Trophoblast cell (in vitro differentiated cells and primary cell): ENCODE measurements around the gene SLC41A2.

Experiments used
- DNase-seq, 2 donors: peaks; one replicate each; pipeline ENCODE4 v3.0.0-alpha.2; 2016
- H2AFZ ChIP-seq: 2 replicates; pipeline ENCODE4 v1.6.1; 2013; ENCODE audit warnings: low read length, moderate library complexity, mild to moderate bottlenecking; ENCODE audit not compliant: insufficient read depth, poor library complexity
- H2AK5ac ChIP-seq: 2 replicates; pipeline ENCODE4 v1.6.1; 2013; ENCODE audit warnings: mild to moderate bottlenecking, low read length
- H2BK120ac ChIP-seq: 2 replicates; pipeline ENCODE4 v1.6.1; 2013; ENCODE audit warnings: low read length, mild to moderate bottlenecking, moderate library complexity; ENCODE audit not compliant: insufficient read depth, poor library complexity
- H2BK12ac ChIP-seq: 2 replicates; pipeline ENCODE4 v1.6.1; 2013; ENCODE audit warnings: mild to moderate bottlenecking, low read length, moderate library complexity
- H2BK5ac ChIP-seq: 2 replicates; pipeline ENCODE4 v1.6.1; 2013; ENCODE audit warnings: low read length, low read depth, moderate library complexity, mild to moderate bottlenecking; ENCODE audit not compliant: poor library complexity
- H3K14ac ChIP-seq: 2 replicates; pipeline ENCODE4 v1.6.1; 2013; ENCODE audit warnings: mild to moderate bottlenecking, low read length
- H3K18ac ChIP-seq: 2 replicates; pipeline ENCODE4 v1.6.1; 2013; ENCODE audit warnings: mild to moderate bottlenecking, low read length
- H3K23ac ChIP-seq: 2 replicates; pipeline ENCODE4 v1.6.1; 2013; ENCODE audit warnings: low read length
- H3K27ac ChIP-seq: 2 replicates; pipeline ENCODE4 v1.5.1; 2013; ENCODE audit warnings: low read depth, mild to moderate bottlenecking, inconsistent platforms, low read length, moderate library complexity
- H3K27me3 ChIP-seq: 2 replicates; pipeline ENCODE4 v1.6.1; 2013; ENCODE audit warnings: inconsistent platforms, mild to moderate bottlenecking, low read length, moderate library complexity; ENCODE audit not compliant: insufficient read depth
- H3K36me3 ChIP-seq, 2 experiments: 1 replicate in 1 of 2; 2 replicates in 1 of 2; pipeline ENCODE4 v1.6.1; 2013; ENCODE audit warnings: low read length in 2 of 2, mild to moderate bottlenecking in 2 of 2, moderate library complexity in 1 of 2; ENCODE audit not compliant: insufficient read depth in 2 of 2, control insufficient read depth in 1 of 2
- H3K4ac ChIP-seq: 2 replicates; pipeline ENCODE4 v1.6.1; 2013; ENCODE audit warnings: low read depth, mild to moderate bottlenecking, low read length, moderate library complexity
- H3K4me1 ChIP-seq, 2 experiments: 1 replicate in 1 of 2; 2 replicates in 1 of 2; pipeline ENCODE4 v1.6.1; 2013; ENCODE audit warnings: low read length in 2 of 2, mild to moderate bottlenecking in 2 of 2, moderate library complexity in 1 of 2; ENCODE audit not compliant: insufficient read depth in 2 of 2, control insufficient read depth in 1 of 2
- H3K4me2 ChIP-seq: 2 replicates; pipeline ENCODE4 v1.6.1; 2013; ENCODE audit warnings: inconsistent platforms, mild to moderate bottlenecking, low read length, moderate library complexity
- H3K4me3 ChIP-seq: 2 replicates; pipeline ENCODE4 v1.5.1; 2013; ENCODE audit warnings: mild to moderate bottlenecking, low read depth, low read length, inconsistent platforms
- H3K79me1 ChIP-seq: one replicate; pipeline ENCODE4 v1.6.1; 2013; ENCODE audit warnings: low read length
- H3K79me2 ChIP-seq: 2 replicates; pipeline ENCODE4 v1.6.1; 2013; ENCODE audit warnings: low read length, mild to moderate bottlenecking; ENCODE audit not compliant: control insufficient read depth, insufficient read depth, poor library complexity
- H3K9ac ChIP-seq: 2 replicates; pipeline ENCODE4 v1.6.1; 2013; ENCODE audit warnings: mild to moderate bottlenecking, low read length
- H3K9me3 ChIP-seq: 2 replicates; pipeline ENCODE4 v1.6.1; 2013; ENCODE audit warnings: low read depth, mild to moderate bottlenecking, control low read depth, inconsistent platforms, low read length; ENCODE audit not compliant: insufficient read depth
- H4K12ac ChIP-seq: 2 replicates; pipeline ENCODE4 v1.6.1; 2013; ENCODE audit warnings: low read depth, mild to moderate bottlenecking, low read length, moderate library complexity
- H4K8ac ChIP-seq: 2 replicates; pipeline ENCODE4 v1.6.1; 2013; ENCODE audit warnings: low read depth, mild to moderate bottlenecking, low read length, moderate library complexity
- H4K91ac ChIP-seq: one replicate; pipeline ENCODE4 v1.6.1; 2013; ENCODE audit warnings: low read depth, mild to moderate bottlenecking, low read length, moderate library complexity
- WGBS: extraction: QIAGEN DNeasy Blood & Tissue Kit; methylation state at CpG from one replicate; pipeline ENCODE4 v1.1.7; 2013; ENCODE audit warnings: missing lambda C conversion rate; ENCODE audit not compliant: insufficient read length, insufficient coverage; ENCODE audit errors: extremely low coverage; 5-methylcytosine and 5-hydroxymethylcytosine counted together

Gene SLC41A2

DNA sequence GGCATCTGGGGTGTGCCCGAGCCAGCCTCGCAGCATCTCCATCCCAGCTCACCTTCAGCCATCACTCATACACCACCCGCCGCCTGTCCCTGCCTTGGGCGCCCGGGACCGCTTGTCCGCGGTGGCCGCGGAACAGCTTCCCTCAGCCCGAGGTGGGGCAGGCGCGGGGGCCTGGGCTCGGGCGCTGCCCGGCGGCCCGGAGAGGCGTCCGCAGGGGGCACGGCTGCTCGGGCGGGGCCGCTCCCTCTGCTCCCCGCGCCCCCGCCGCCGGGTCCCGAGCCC is 430 bp downstream of the SLC41A2 start:
- no CpG with 5 or more reads among the region's 31 CpGs for WGBS
- Histone ChIP-seq H3K27ac (no peak overlapping the region), H3K79me2 (peaks cover 2% of the 10 kb centered on the region), H3K79me1 (peaks cover 7% of the 10 kb centered on the region), H3K36me3 (no peaks in the 10 kb centered on the region), H2BK5ac (no peak overlapping the region), H2BK12ac (no peak overlapping the region), H4K12ac (no peak overlapping the region), H3K4me1 (no peaks in the 10 kb centered on the region), H3K9me3 (no peaks in the 10 kb centered on the region), H2BK120ac (no peak overlapping the region), H3K4me2 (peak overlapping the region; percentile 100), H3K18ac (peak overlapping the region; percentile 57), H3K4ac (no peak overlapping the region), H3K23ac (no peak overlapping the region), H4K91ac (peak overlapping the region; percentile 32), H3K9ac (no peak overlapping the region), H4K8ac (peak overlapping the region; percentile 58), H3K4me3 (peak overlapping the region; percentile 91), H3K14ac (peak overlapping the region; percentile 72), H3K27me3 (peaks cover 2% of the 10 kb centered on the region), H2AK5ac (no peak overlapping the region), H2AFZ (peak overlapping the region; percentile 77)
- peak; percentile 10 to 36 for DNase-seq

DNA sequence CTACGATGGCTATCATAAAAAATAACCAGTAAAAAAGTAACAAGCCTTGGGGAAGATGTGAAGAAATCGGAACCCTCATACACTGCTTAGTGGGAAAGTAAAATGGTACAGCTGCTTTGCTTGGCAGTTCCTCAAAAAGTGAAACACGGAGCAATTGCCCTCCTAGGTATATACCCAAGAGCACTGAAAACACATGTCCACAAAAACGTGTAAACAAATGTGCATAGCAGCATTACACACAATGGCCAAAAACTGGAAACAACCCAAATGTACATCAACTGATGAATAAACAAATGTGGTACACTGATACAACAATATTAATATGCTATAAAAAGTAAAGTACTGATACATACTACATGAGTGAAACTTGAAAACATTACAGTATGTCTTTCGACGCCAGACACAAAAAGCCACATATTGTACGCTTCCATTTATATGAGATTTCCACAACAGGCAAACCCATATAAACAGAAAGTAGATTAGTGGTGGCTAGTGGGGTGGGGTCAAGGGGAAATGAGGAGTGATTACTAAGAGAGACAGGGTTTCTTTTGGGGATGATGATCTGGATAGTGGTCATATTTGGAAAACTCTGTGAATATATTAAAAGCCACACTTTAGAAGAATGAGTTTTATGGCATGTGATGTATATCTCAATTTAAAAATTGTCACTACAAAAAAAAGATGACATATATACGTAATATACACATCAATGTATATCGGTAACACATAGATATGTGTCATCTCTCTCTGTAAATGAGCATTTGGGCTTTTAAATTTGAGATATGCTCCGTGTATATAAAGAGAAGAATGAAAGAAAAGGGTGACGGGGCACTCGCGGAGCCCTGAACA is 996 bp downstream of the SLC41A2 start:
- peaks cover 2% of the 10 kb centered on the region for H3K27me3 ChIP-seq
- H2AK5ac ChIP-seq = no peak overlapping the region
- H3K27ac ChIP-seq = no peak overlapping the region
- H2BK120ac ChIP-seq = no peak overlapping the region
- no peak overlapping the region for H3K14ac ChIP-seq
- H3K4me3 ChIP-seq = peak overlapping the region; percentile 91
- peak overlapping the region; percentile 100 for H3K4me2 ChIP-seq
- H4K8ac ChIP-seq = no peak overlapping the region
- no peak overlapping the region for H3K9ac ChIP-seq
- no peak overlapping the region for H4K12ac ChIP-seq
- no peak overlapping the region for H3K23ac ChIP-seq
- H3K36me3 ChIP-seq = no peaks in the 10 kb centered on the region
- H3K79me1 ChIP-seq = peaks cover 7% of the 10 kb centered on the region
- no CpG with 5 or more reads among the region's 13 CpGs for WGBS
- no peak for DNase-seq
- no peak overlapping the region for H4K91ac ChIP-seq
- H3K4me1 ChIP-seq = no peaks in the 10 kb centered on the region
- peak overlapping the region; percentile 77 for H2AFZ ChIP-seq
- H2BK12ac ChIP-seq = no peak overlapping the region
- H3K79me2 ChIP-seq = peaks cover 2% of the 10 kb centered on the region
- H2BK5ac ChIP-seq = no peak overlapping the region
- H3K4ac ChIP-seq = no peak overlapping the region
- no peaks in the 10 kb centered on the region for H3K9me3 ChIP-seq
- no peak overlapping the region for H3K18ac ChIP-seq

GRCh38 chr12:104955703-104956102 is 2.4 kb downstream of the SLC41A2 start:
- H3K4me1 ChIP-seq = no peaks in the 10 kb centered on the region
- no CpG with 5 or more reads among the region's 2 CpGs for WGBS
- H3K79me1 ChIP-seq = peaks cover 7% of the 10 kb centered on the region
- H3K79me2 ChIP-seq = peaks cover 2% of the 10 kb centered on the region
- no peak overlapping the region for H2BK120ac ChIP-seq
- no peak overlapping the region for H4K91ac ChIP-seq
- no peak overlapping the region for H3K9ac ChIP-seq
- H3K27me3 ChIP-seq = peaks cover 2% of the 10 kb centered on the region
- H2AK5ac ChIP-seq = no peak overlapping the region
- H4K8ac ChIP-seq = no peak overlapping the region
- no peak overlapping the region for H3K23ac ChIP-seq
- no peak for DNase-seq
- no peaks in the 10 kb centered on the region for H3K36me3 ChIP-seq
- H2BK12ac ChIP-seq = no peak overlapping the region
- H2AFZ ChIP-seq = no peak overlapping the region
- H3K14ac ChIP-seq = no peak overlapping the region
- no peaks in the 10 kb centered on the region for H3K9me3 ChIP-seq
- H3K18ac ChIP-seq = no peak overlapping the region
- H3K4me2 ChIP-seq = no peak overlapping the region
- H3K4me3 ChIP-seq = no peak overlapping the region
- H4K12ac ChIP-seq = no peak overlapping the region
- no peak overlapping the region for H2BK5ac ChIP-seq
- no peak overlapping the region for H3K4ac ChIP-seq
- H3K27ac ChIP-seq = no peak overlapping the region

DNA sequence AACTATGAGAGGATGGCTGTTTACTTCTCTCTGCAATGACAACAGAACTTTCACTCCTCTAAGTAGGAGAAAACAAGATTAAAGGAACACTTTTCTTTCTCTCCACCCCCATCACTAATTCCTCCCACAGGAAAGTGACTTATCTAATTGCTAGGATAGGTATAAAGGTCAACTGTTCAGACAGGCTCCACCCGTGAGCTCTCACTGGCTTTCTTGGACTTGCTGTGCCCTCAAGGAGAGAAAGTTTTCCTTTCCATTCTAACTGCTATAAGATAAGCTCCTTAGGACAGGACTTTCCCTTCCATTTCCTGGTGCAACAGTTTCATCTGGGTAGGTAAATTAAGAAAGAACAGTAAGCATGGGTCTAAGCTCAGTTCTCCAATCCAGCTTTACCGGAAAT is 4.8 kb downstream of the SLC41A2 start:
- Histone ChIP-seq H3K4me2 (no peak overlapping the region), H2BK12ac (no peak overlapping the region), H3K36me3 (no peaks in the 10 kb centered on the region), H3K79me2 (peaks cover under 1% of the 10 kb centered on the region), H3K4ac (no peak overlapping the region), H3K4me3 (no peak overlapping the region), H4K8ac (no peak overlapping the region), H3K27ac (no peak overlapping the region), H3K18ac (no peak overlapping the region), H2BK120ac (no peak overlapping the region), H4K91ac (no peak overlapping the region), H3K27me3 (peaks cover 2% of the 10 kb centered on the region), H3K4me1 (no peaks in the 10 kb centered on the region), H2AFZ (no peak overlapping the region), H3K9me3 (no peaks in the 10 kb centered on the region), H3K9ac (no peak overlapping the region), H3K23ac (no peak overlapping the region), H2AK5ac (no peak overlapping the region), H4K12ac (no peak overlapping the region), H3K79me1 (peaks cover 3% of the 10 kb centered on the region), H3K14ac (no peak overlapping the region), H2BK5ac (no peak overlapping the region)
- peak; percentile 76 to 82 for DNase-seq
- no CpG with 5 or more reads among the region's 2 CpGs for WGBS
